Epidermal melanocyte (primary cell): ENCODE measurements around the gene RPL27.
A peak's percentile ranks its signal among the peaks of the same experiment; 100 is the strongest.

Source experiments
- DNase-seq: peaks from one replicate; pipeline ENCODE4 v3.0.0; 2011; ENCODE audit warnings: low spot score; ENCODE audit not compliant: insufficient read length

Gene RPL27

GRCh38 chr17:43020789-43021740, 22.8 kb downstream of the RPL27 start:
- peak; percentile 75 for DNase-seq

- peak; percentile 91 for DNase-seq
Measured at GRCh38 chr17:43021741-43022512, 23.7 kb downstream of the RPL27 start, which contains the start of gene VAT1. TSS of gene VAT1 (minus strand) at chr17:43022385. CDS start at chr17:43022322, 63 bp downstream.

GRCh38 chr17:43024407-43025289, 26.4 kb downstream of the RPL27 start, which contains the start of gene RND2:
TSS of gene RND2 (plus strand) at chr17:43025231. CDS start at chr17:43025348, 117 bp downstream.
- DNase-seq, result peak; percentile 97

GRCh38 chr17:43025290-43025657, 27.1 kb downstream of the RPL27 start:
- no peak for DNase-seq

GRCh38 chr17:43025766-43026537, 27.7 kb downstream of the RPL27 start:
- DNase-seq, result no peak

- no peak for DNase-seq
Measured at GRCh38 chr17:43026595-43026994, 28.4 kb downstream of the RPL27 start.

- DNase-seq, result no peak
Measured at GRCh38 chr17:43027091-43028032, 29.1 kb downstream of the RPL27 start.

- DNase-seq, result no peak
Measured at GRCh38 chr17:43028221-43028861, 30.1 kb downstream of the RPL27 start.

- DNase-seq, result no peak
Measured at GRCh38 chr17:43030137-43030767, 32.0 kb downstream of the RPL27 start.

- no peak for DNase-seq
Measured at GRCh38 chr17:43031666-43032065, 33.4 kb downstream of the RPL27 start.

GRCh38 chr17:43033948-43034881, 36.0 kb downstream of the RPL27 start:
- DNase-seq, result no peak

GRCh38 chr17:43034894-43035293, 36.7 kb downstream of the RPL27 start:
- no peak for DNase-seq

GRCh38 chr17:43039646-43040045, 41.4 kb downstream of the RPL27 start:
- DNase-seq, result no peak

- DNase-seq, result no peak
Measured at GRCh38 chr17:43040655-43041054, 42.4 kb downstream of the RPL27 start.

- no peak for DNase-seq
Measured at GRCh38 chr17:43042025-43042628, 43.9 kb downstream of the RPL27 start.

GRCh38 chr17:43043307-43043706, 45.1 kb downstream of the RPL27 start:
- DNase-seq, result no peak

- no peak for DNase-seq
Measured at GRCh38 chr17:43044024-43044423, 45.8 kb downstream of the RPL27 start.
